Mammary epithelial cell (primary cell): ENCODE data around the gene NOTCH4.
"Not testable (repeated sequence)": the region's sequence is repeated elsewhere in the genome, so short reads cannot be mapped to it uniquely, and the experiment has no call there.

Experiments used
- EZH2 ChIP-seq: IDR thresholded peaks from 2 replicates; pipeline ENCODE4 v1.6.1; 2012; ENCODE audit warnings: low read length, inconsistent platforms, borderline replicate concordance
- TF ChIP-seq, protein P1 (sequence below), 2 donors: IDR thresholded peaks in 1 of 2; conservative IDR thresholded peaks in 1 of 2; 2 replicates each; pipeline ENCODE4 v1.5.1; 2011 to 2012; ENCODE audit warnings: inconsistent platforms in 2 of 2, low read length in 2 of 2, mild to moderate bottlenecking in 2 of 2, control low read depth in 1 of 2, low read depth in 1 of 2; ENCODE audit not compliant: insufficient read depth in 1 of 2; ENCODE audit errors: extremely low read depth in 1 of 2

DNA sequence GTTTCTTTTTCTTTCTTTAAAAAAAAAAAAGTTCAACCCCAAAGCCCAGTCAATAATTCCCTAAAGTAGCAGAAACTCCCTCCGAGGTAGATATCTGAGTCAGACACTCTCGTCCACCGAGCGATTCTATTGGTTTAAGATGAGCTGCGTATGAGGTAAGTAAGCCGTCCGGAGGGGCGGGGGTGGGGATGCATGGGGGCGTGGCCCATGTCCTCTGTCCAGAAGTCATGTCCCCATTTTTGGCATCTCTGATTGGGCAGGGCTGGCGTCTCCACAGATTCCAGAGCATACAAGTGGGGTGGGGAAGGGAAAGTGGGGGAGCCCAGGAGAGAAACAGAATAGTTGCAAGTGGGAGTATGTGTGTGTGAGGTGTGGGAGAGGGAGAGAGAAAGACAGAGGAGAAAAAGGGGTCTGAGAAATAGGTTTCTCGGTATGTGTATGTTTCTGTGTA, 38.2 kb downstream of the NOTCH4 start:
- TF ChIP-seq, protein P1, sequence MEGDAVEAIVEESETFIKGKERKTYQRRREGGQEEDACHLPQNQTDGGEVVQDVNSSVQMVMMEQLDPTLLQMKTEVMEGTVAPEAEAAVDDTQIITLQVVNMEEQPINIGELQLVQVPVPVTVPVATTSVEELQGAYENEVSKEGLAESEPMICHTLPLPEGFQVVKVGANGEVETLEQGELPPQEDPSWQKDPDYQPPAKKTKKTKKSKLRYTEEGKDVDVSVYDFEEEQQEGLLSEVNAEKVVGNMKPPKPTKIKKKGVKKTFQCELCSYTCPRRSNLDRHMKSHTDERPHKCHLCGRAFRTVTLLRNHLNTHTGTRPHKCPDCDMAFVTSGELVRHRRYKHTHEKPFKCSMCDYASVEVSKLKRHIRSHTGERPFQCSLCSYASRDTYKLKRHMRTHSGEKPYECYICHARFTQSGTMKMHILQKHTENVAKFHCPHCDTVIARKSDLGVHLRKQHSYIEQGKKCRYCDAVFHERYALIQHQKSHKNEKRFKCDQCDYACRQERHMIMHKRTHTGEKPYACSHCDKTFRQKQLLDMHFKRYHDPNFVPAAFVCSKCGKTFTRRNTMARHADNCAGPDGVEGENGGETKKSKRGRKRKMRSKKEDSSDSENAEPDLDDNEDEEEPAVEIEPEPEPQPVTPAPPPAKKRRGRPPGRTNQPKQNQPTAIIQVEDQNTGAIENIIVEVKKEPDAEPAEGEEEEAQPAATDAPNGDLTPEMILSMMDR (conservative IDR thresholded peaks at IDR 0.05 in 1 of 2, IDR thresholded peaks at IDR 0.05 in 1 of 2; ENCODE audit: extremely low read depth in 1 of 2, insufficient read depth in 1 of 2, low read depth in 1 of 2, low read length in 2 of 2), result not testable (repeated sequence)
- TF ChIP-seq EZH2, result not testable (repeated sequence)
